ENCODE data around the gene BRINP3. TPM values are rescaled to one million over a fixed set of nuclear protein-coding genes. Genes with fewer than 3 reads are reported as not detected.

Gene BRINP3
- total and polyA plus RNA-seq, 4 donors = 0.25 to 1.7 TPM; not detected in 2

GRCh38 chr1:190168893-190169280, 308.8 kb downstream of the BRINP3 start:
- peaks cover 0 to 3% of the 10 kb centered on the region in 2 donors for H3K4me1 ChIP-seq (ENCODE audit: control insufficient read depth in 1 of 2, insufficient read depth in 2 of 2, low read length in 2 of 2)
- no peak overlapping the region for H3K4me3 ChIP-seq (ENCODE audit: low read length in 2 of 2)
- WGBS, 2 donors = 16% methylated on average over 3 of the region's 3 CpGs
- no peak overlapping the region for H3K27ac ChIP-seq (ENCODE audit: low read depth in 1 of 2, low read length in 2 of 2)
- H3K36me3 ChIP-seq (ENCODE audit: control insufficient read depth in 1 of 2, insufficient read depth in 2 of 2, low read length in 1 of 2) = no peaks in the 10 kb centered on the region
- no peaks in the 10 kb centered on the region for H3K9me3 ChIP-seq (ENCODE audit: control insufficient read depth, low read length)
- ATAC-seq (ENCODE audit: low FRiP score) (no peak), DNase-seq (no peak)
- no peaks in the 10 kb centered on the region for H3K27me3 ChIP-seq (ENCODE audit: control insufficient read depth in 1 of 2, insufficient read depth in 2 of 2, low read length in 1 of 2)
- intact Hi-C loops (cut with DNase I) = no loop called here

- ATAC-seq (ENCODE audit: low FRiP score) = no peak
- 89 to 93% methylated on average over 3 of the region's 3 CpGs for WGBS, 2 donors
These were observed 309.4 kb downstream of the BRINP3 start for GRCh38 chr1:190168116-190168892.

GRCh38 chr1:190159146-190159545, 318.5 kb downstream of the BRINP3 start:
- ATAC-seq (ENCODE audit: low FRiP score) = no peak
- 89 to 95% methylated on average over 2 of the region's 2 CpGs for WGBS, 2 donors

More at GRCh38 chr1:190168116-190168892, 309.4 kb downstream of the BRINP3 start:
- intact Hi-C loops (cut with DNase I) = no loop called here
- Histone ChIP-seq H3K4me1 (ENCODE audit: control insufficient read depth in 1 of 2, insufficient read depth in 2 of 2, low read length in 2 of 2) (peaks cover 0 to 3% of the 10 kb centered on the region in 2 donors), H3K9me3 (ENCODE audit: control insufficient read depth, low read length) (no peaks in the 10 kb centered on the region), H3K36me3 (ENCODE audit: control insufficient read depth in 1 of 2, insufficient read depth in 2 of 2, low read length in 1 of 2) (no peaks in the 10 kb centered on the region), H3K27me3 (ENCODE audit: control insufficient read depth in 1 of 2, insufficient read depth in 2 of 2, low read length in 1 of 2) (no peaks in the 10 kb centered on the region), H3K4me3 (ENCODE audit: low read length in 2 of 2) (no peak overlapping the region), H3K27ac (ENCODE audit: low read depth in 1 of 2, low read length in 2 of 2) (no peak overlapping the region)
- DNase-seq = no peak

GRCh38 chr1:190154744-190155143, 322.9 kb downstream of the BRINP3 start:
- H3K4me1 ChIP-seq (ENCODE audit: control insufficient read depth in 1 of 2, insufficient read depth in 2 of 2, low read length in 2 of 2) = no peaks in the 10 kb centered on the region
- intact Hi-C loops (cut with DNase I) = no loop called here
- no peak for ATAC-seq (ENCODE audit: low FRiP score)

More at GRCh38 chr1:190159146-190159545, 318.5 kb downstream of the BRINP3 start:
- Histone ChIP-seq H3K4me3 (ENCODE audit: low read length in 2 of 2) (no peak overlapping the region), H3K4me1 (ENCODE audit: control insufficient read depth in 1 of 2, insufficient read depth in 2 of 2, low read length in 2 of 2) (no peaks in the 10 kb centered on the region), H3K9me3 (ENCODE audit: control insufficient read depth, low read length) (no peaks in the 10 kb centered on the region), H3K36me3 (ENCODE audit: control insufficient read depth in 1 of 2, insufficient read depth in 2 of 2, low read length in 1 of 2) (no peaks in the 10 kb centered on the region), H3K27ac (ENCODE audit: low read depth in 1 of 2, low read length in 2 of 2) (no peak overlapping the region), H3K27me3 (ENCODE audit: control insufficient read depth in 1 of 2, insufficient read depth in 2 of 2, low read length in 1 of 2) (no peaks in the 10 kb centered on the region)
- no peak for DNase-seq
- intact Hi-C loops (cut with DNase I) = no loop called here

GRCh38 chr1:190147616-190148015, 330.0 kb downstream of the BRINP3 start:
- H3K4me1 ChIP-seq (ENCODE audit: control insufficient read depth in 1 of 2, insufficient read depth in 2 of 2, low read length in 2 of 2) = no peaks in the 10 kb centered on the region
- H3K27me3 ChIP-seq (ENCODE audit: control insufficient read depth in 1 of 2, insufficient read depth in 2 of 2, low read length in 1 of 2) = no peaks in the 10 kb centered on the region
- 43 to 47% methylated on average over 2 of the region's 2 CpGs for WGBS, 2 donors
- DNase-seq (no peak), ATAC-seq (ENCODE audit: low FRiP score) (no peak)
- no peak overlapping the region for H3K4me3 ChIP-seq (ENCODE audit: low read length in 2 of 2)
- intact Hi-C loops (cut with DNase I) = no loop called here
- H3K9me3 ChIP-seq (ENCODE audit: control insufficient read depth, low read length) = no peaks in the 10 kb centered on the region
- no peak overlapping the region for H3K27ac ChIP-seq (ENCODE audit: low read depth in 1 of 2, low read length in 2 of 2)
- no peaks in the 10 kb centered on the region for H3K36me3 ChIP-seq (ENCODE audit: control insufficient read depth in 1 of 2, insufficient read depth in 2 of 2, low read length in 1 of 2)

More at GRCh38 chr1:190154744-190155143, 322.9 kb downstream of the BRINP3 start:
- Histone ChIP-seq H3K36me3 (ENCODE audit: control insufficient read depth in 1 of 2, insufficient read depth in 2 of 2, low read length in 1 of 2) (no peaks in the 10 kb centered on the region), H3K27me3 (ENCODE audit: control insufficient read depth in 1 of 2, insufficient read depth in 2 of 2, low read length in 1 of 2) (no peaks in the 10 kb centered on the region), H3K27ac (ENCODE audit: low read depth in 1 of 2, low read length in 2 of 2) (no peak overlapping the region), H3K4me3 (ENCODE audit: low read length in 2 of 2) (no peak overlapping the region), H3K9me3 (ENCODE audit: control insufficient read depth, low read length) (no peaks in the 10 kb centered on the region)
- no peak for DNase-seq
- WGBS, 2 donors = 57 to 59% methylated on average over 2 of the region's 2 CpGs

GRCh38 chr1:190144650-190145049, 333.0 kb downstream of the BRINP3 start:
- no peak for DNase-seq
- WGBS, 2 donors = 69 to 73% methylated on average over 2 of the region's 2 CpGs
- ATAC-seq (ENCODE audit: low FRiP score) = no peak
- H3K27me3 ChIP-seq (ENCODE audit: control insufficient read depth in 1 of 2, insufficient read depth in 2 of 2, low read length in 1 of 2) = no peaks in the 10 kb centered on the region
- no peaks in the 10 kb centered on the region for H3K36me3 ChIP-seq (ENCODE audit: control insufficient read depth in 1 of 2, insufficient read depth in 2 of 2, low read length in 1 of 2)
- H3K4me3 ChIP-seq (ENCODE audit: low read length in 2 of 2) = no peak overlapping the region
- H3K27ac ChIP-seq (ENCODE audit: low read depth in 1 of 2, low read length in 2 of 2) = no peak overlapping the region
- H3K9me3 ChIP-seq (ENCODE audit: control insufficient read depth, low read length) = no peaks in the 10 kb centered on the region
- intact Hi-C loops (cut with DNase I) = no loop called here
- no peaks in the 10 kb centered on the region for H3K4me1 ChIP-seq (ENCODE audit: control insufficient read depth in 1 of 2, insufficient read depth in 2 of 2, low read length in 2 of 2)

- Histone ChIP-seq H3K27ac (ENCODE audit: low read depth in 1 of 2, low read length in 2 of 2) (no peak overlapping the region), H3K4me3 (ENCODE audit: low read length in 2 of 2) (no peak overlapping the region), H3K36me3 (ENCODE audit: control insufficient read depth in 1 of 2, insufficient read depth in 2 of 2, low read length in 1 of 2) (no peaks in the 10 kb centered on the region), H3K4me1 (ENCODE audit: control insufficient read depth in 1 of 2, insufficient read depth in 2 of 2, low read length in 2 of 2) (no peaks in the 10 kb centered on the region), H3K9me3 (ENCODE audit: control insufficient read depth, low read length) (no peaks in the 10 kb centered on the region), H3K27me3 (ENCODE audit: control insufficient read depth in 1 of 2, insufficient read depth in 2 of 2, low read length in 1 of 2) (no peaks in the 10 kb centered on the region)
- 86 to 90% methylated on average over 1 of the region's 1 CpG for WGBS, 2 donors
- ATAC-seq (ENCODE audit: low FRiP score) (no peak), DNase-seq (no peak)
- intact Hi-C loops (cut with DNase I) = no loop called here
These were observed 337.0 kb downstream of the BRINP3 start for GRCh38 chr1:190140644-190141043.

- 93 to 98% methylated on average over 1 of the region's 1 CpG for WGBS, 2 donors
- Histone ChIP-seq H3K27ac (ENCODE audit: low read depth in 1 of 2, low read length in 2 of 2) (no peak overlapping the region), H3K4me3 (ENCODE audit: low read length in 2 of 2) (no peak overlapping the region), H3K27me3 (ENCODE audit: control insufficient read depth in 1 of 2, insufficient read depth in 2 of 2, low read length in 1 of 2) (no peaks in the 10 kb centered on the region), H3K4me1 (ENCODE audit: control insufficient read depth in 1 of 2, insufficient read depth in 2 of 2, low read length in 2 of 2) (peaks cover 0 to 2% of the 10 kb centered on the region in 2 donors), H3K9me3 (ENCODE audit: control insufficient read depth, low read length) (no peaks in the 10 kb centered on the region), H3K36me3 (ENCODE audit: control insufficient read depth in 1 of 2, insufficient read depth in 2 of 2, low read length in 1 of 2) (no peaks in the 10 kb centered on the region)
- DNase-seq = no peak
- intact Hi-C loops (cut with DNase I) = no loop called here
- no peak for ATAC-seq (ENCODE audit: low FRiP score)
These were observed 339.0 kb downstream of the BRINP3 start for GRCh38 chr1:190138702-190139101.

- 90 to 95% methylated on average over 2 of the region's 2 CpGs for WGBS, 2 donors
- intact Hi-C loops (cut with DNase I) = no loop called here
These were observed 339.4 kb downstream of the BRINP3 start for GRCh38 chr1:190138266-190138665.

More at GRCh38 chr1:190138266-190138665, 339.4 kb downstream of the BRINP3 start:
- DNase-seq = no peak
- no peak overlapping the region for H3K4me3 ChIP-seq (ENCODE audit: low read length in 2 of 2)
- no peak overlapping the region for H3K27ac ChIP-seq (ENCODE audit: low read depth in 1 of 2, low read length in 2 of 2)
- no peaks in the 10 kb centered on the region for H3K27me3 ChIP-seq (ENCODE audit: control insufficient read depth in 1 of 2, insufficient read depth in 2 of 2, low read length in 1 of 2)
- no peaks in the 10 kb centered on the region for H3K36me3 ChIP-seq (ENCODE audit: control insufficient read depth in 1 of 2, insufficient read depth in 2 of 2, low read length in 1 of 2)
- no peaks in the 10 kb centered on the region for H3K9me3 ChIP-seq (ENCODE audit: control insufficient read depth, low read length)
- no peak for ATAC-seq (ENCODE audit: low FRiP score)
- peaks cover 0 to 2% of the 10 kb centered on the region in 2 donors for H3K4me1 ChIP-seq (ENCODE audit: control insufficient read depth in 1 of 2, insufficient read depth in 2 of 2, low read length in 2 of 2)
